ENCODE measurements around the gene GAL3ST2.
"Not testable (repeated sequence)": the region's sequence is repeated elsewhere in the genome, so short reads cannot be mapped to it uniquely, and the experiment has no call there.

GAL3ST2 gene

DNA sequence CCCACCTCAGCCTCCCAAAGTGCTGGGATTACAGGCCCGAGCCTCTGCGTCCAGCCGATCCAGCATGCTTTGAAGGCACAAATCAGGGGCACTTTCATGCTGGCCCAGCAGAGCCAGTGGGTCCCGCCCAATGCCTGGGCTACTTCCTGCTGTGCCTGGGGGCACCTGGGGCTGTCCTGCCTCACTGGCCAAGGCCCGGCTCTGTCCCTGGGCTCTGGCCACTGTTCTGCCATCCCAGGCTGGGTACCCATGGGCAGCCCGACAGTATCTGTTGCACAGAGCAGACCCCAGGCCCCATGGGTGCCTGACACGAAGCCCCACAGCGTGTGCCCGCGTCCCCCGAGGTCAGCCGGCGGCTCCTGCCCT is 6.8 kb upstream of the GAL3ST2 start:
- no peak for DNase-seq

DNA sequence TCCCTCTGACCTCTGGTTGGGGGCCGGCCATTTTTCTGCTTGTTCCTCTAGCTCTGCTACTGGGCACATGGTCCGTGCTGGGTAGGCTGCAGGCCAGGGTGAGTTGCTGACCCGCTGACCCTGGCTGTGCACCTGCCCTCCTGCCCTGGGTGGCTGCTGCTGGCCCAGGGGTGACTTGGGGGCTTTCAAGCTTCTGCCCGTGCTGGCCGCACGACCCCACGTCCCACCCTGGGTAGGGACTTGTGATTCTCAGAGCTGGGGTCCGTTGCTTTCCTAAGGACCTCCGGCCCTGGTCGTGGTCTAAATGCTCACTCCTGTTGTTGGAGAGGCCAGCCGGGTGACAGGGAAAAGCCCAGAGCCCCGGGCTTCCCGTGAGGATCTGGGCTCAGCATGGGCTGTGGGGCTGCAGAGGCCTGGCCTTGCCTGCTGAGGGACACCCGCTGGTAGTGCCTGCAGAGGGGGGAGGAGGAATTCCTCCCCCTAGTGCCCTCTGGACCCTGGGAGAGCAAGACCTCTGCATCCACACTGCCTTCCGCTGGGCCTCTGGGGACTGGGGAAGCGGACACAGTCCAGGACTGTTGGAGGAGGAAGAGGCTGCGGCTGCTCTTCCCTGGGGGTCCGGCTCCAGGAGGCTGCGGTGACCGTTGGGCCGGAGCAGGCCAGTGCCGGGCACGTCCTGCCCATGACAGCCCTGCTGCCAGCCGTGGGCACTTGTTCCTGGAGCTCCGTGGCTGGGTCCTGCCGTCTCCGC is 6.3 kb upstream of the GAL3ST2 start:
- DNase-seq = no peak

DNA sequence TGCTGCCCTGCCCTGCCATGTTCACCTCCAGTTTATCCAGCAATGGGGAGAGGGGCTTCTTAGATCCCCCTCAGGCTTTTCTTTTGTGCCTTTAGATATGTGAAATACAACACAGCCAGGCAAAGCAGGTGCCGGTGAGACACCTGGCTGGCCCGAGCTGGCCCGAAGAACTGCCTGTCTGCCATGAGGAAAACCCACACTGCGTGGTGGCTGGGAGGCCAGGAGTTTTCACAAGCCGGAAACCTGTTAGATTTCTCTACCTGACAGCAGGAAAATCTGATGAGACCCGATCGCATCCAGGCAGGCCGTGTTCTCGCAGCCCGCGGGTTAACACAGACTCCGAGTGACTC is 5.7 kb upstream of the GAL3ST2 start:
- no peak for DNase-seq

DNA sequence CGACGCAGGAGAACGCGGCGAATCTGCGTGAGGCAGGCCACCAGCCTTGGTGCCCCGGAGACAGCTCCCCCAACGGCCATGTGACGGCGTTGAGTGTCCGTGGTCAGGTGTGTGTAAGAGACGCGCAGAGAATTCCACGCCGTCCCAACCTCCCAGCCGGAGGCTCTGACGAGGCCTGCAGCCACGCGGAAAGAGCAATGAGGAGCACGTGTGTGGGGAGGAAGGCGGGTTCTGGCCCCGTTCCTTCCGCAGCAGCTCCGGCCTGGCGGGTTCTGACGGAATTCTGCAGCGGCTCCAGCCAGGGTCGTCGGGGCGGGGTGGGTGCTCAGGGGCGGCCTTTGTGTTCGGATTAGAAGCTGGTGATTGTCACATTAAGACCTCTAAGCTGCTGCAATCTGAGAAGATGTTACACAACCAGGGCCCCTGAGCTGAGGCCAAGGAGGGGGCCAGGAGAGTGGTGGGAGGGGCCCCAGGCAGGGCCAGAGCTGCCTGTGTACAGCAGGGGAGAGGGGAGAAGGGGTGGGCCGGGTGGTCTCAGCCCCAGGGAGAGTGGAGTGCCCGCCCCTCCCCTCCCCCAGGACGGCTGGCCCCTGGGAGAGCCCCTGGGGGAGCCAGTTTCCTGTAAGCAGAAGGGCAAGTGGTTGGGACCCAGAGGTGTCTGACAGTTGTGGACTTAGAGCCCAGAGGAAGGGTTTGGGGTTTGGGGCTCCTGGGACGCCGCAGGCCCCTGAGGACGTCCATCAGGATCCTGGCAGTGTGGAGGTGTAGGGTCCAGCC is 5.1 kb upstream of the GAL3ST2 start:
- DNase-seq = no peak

DNA sequence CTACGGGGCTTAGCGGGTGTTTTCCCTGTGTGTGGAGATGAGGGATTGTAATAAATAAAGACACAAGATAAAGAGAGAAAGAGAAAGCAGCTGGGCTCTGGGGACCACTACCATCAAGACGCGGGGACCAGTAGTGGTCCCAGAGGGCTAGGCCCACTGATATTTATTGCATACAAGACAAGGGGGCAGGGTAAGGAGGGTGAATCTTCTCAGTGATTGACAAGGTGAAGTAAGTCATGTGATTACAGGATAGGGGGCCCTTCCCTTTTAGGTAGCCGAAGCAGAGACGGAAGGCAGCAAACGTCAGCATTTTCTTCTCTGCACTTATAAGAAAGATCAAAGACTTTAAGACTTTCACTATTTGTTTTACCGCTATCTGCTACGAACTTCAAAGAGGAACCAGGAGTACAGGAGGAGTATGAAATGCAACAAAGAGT is 4.5 kb upstream of the GAL3ST2 start:
- no peak for DNase-seq

DNA sequence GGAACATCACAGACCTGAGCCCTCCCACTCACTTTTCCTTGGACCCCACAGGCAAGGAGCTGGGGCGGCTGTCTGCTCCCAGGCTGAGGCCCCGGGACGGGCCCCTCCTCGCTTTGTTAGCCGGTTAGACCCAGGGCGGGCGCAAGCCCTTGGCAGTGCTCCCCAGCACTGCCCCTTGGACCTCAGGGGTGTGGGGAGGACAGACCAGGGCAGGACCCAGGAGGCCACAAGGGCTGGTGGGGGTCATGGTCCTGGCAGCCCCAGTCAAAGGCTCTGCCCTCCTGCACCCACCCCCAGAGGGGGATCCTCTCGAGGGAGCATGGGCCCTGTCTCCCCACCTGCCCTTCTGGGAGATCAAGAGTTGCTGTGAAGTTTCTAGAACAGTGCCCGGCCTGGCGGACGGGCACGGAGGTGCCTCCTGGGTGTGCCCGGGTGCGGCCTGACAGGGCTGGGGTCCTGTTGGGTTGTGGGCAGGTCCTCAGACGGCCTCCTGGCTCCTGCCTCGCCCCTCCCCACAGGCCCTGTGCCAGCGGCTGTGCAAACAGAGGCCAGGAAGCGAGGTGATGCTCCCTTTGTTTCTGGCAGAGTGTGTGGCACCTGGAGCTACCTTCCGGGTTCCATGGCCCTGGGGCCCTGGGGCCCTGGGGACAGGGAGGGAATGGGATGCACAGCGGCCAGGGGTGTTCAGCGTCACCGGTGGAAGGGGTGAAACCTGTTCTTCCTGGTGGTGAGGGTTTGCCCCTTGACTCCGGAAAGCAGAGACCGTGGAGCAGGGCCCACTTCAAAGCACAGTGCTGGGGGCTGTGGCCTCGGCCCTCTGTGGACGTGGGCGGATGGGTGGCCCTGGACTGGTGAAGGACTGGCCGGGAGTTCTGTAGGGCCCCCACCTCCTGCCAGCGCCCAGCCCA is 2.9 kb upstream of the GAL3ST2 start:
- DNase-seq = no peak

DNA sequence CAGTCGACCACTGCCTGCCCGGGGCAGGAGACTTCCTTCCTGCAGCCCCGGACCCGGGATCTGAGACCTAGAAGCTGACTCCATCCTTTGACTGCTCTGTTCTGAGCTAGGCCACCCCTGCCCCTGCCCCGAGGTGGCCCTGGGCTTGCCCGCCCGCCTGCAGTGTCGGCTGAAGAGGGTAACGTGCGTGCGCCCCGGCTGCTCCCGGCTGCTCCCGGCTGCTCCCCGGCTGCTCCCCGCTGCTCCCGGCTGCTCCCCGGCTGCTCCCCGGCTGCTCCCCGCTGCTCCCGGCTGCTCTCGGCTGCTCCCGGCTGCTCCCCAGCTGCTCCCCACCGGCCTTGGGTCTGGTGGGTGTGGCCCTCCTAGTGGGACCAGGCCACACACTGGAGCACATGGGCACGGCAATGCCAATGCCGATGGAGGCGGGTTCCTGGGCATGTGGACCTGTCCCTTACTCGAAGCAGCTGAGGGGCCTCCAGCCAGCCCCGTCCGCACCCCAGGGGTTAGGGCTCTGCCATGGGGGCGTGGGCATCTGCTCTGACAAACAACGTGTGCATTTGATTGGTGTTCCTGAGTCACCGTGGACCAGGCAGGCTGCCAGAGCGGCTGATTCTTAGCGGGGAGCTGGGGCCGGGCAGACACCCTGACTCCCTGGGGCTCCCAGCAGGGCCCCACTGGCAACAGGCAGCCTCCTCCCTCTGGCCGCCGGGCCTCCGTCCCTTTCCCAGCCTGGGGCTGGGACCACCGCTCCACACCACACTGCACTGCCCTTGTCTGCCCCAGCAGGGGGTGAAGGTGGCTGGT is 2.0 kb upstream of the GAL3ST2 start:
- DNase-seq = no peak

DNA sequence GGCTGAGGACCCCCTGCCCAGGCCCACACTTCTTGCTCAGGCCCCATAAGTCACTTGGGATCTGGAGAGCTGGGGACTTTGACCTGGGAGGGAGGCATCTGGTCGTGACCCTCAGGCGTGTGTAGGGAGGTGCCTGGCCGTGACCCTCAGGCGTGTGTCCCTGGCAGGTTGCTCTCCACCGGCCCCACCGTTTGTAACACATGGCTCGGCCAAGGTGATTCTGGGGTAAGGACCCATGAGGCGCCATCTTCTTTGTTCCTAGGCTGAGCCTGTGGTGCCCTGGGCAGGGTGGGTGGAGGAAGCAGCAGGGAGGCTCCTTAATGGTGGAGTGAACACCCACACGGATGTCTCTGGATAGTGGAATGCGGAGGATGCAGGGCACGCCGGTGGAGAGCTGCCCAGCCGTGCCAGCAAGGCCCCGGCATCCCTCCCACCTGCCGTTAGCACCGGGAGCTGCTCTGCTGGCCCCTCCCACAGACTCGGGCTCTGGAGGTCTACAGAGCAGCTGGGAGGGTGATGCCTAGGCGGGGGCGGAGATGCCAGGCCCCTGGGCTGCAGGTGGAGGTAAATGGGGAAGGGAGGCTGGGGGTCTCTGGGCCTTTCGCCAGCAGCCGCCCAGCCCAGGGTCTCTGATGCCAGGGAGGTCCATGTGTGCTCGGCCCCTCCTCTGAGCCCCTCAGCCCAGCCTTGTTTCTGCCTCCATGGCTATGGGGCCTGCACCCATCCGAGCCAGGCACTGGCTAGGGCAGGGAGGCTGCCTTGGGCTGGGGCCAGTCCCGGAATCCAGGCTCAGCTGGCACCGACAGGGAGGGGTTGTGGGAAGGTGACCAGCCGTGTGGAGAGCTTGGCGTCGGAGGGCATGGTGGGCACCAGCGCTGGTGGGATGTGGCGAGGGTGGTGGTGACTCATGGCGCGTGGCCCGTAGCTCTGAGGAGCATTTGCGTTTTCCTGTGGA is 1.1 kb upstream of the GAL3ST2 start:
- no peak for DNase-seq

DNA sequence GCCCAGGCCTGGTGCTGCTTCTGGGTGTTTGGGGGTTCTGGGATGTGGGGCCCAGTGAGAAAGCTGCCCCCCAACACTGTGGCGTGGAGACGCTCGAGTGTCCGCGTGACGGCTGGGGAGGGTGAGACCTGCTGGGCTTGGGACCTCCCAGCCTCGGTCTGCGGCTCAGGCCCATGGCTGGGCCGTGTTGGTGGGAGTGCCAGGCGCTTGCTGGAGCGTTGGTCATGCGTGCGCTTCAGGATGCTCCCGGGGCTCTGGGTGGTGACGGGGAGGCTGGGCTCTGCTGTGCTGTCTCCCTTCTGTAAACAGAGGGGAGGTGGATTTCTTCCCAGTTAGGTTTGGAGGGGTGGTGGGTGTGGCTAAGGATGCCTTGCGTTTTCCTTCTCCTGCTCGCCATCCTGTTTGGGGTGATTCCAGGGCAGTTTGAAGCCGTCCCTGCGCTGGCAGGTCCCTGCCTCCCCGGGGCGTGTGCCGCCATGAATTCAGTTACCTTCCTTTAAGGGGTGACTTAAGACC is 606 bp downstream of the GAL3ST2 start:
- no peak for DNase-seq

DNA sequence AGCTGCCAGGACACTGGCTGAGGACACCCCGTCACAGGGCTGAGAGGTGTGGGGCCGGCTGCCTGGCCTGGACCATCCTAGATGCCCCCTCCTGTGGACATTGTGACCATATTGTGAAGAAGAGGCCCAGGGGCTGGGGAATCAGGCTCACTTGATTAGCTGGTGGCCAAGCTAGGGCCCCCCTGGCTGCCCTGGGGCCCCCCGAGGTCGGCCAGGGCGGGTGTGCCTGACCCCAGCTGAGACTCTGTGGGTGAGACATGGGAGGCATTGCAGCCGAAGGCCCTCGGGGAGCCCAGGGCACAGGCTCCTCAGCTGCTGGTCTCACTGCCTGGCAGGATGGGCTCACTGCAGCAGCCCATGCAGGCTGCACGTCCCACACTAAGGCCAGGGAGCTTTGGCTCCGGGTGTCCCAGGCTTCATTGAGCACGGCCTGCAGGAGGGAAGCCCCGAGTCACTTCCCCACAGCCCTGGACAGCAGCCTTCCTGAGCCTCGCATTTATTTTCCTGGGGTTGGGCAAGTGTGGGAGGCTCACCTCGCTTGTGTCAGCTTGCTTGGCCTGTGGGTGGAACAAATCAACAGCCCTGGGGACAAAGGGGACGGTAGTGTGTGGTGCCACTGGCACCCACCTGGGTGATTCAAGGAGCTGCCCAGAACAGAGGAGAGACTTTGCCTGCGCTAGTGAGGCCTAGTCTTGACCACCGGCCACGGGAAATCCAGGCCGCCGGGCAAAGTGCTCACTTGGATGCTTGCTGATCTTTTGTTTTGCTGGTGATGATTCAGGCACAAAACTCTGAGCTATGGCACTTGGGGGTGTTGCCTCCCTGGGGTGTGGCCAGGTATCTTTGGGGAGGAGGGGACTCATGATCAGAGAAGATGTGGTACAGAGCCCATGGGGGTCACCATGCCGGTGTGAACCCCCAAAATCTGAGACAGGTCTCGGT is 1.3 kb downstream of the GAL3ST2 start:
- no peak for DNase-seq

DNA sequence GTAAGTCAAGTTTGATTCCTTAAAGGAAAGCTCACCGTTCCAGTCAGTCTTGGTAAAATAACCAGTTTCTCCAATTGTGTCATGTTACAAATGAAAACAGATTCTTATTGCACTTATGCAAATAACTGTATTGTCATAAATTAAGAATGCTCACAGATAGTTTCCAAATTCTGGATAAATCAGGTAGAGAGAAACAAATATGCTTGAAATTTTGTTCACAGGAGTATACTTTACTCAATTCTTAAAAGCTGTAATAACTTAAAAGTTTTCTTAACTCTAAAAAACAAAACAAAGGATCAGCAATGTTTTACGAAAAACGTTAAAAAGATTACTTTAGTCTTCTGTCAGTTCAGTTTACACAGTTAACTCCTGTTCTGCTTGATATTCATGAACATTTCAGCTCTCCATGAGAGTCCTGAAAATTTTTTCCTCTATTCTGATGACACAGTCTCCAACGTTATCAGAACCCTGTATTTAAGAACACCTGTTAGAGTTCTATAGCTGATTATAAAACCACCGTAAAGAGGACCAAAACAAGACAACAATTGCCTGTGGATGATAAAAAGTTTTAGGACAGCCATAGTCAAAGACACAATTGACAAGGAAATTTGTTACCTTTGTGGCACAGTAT is 4.4 kb downstream of the GAL3ST2 start:
- no peak for DNase-seq

DNA sequence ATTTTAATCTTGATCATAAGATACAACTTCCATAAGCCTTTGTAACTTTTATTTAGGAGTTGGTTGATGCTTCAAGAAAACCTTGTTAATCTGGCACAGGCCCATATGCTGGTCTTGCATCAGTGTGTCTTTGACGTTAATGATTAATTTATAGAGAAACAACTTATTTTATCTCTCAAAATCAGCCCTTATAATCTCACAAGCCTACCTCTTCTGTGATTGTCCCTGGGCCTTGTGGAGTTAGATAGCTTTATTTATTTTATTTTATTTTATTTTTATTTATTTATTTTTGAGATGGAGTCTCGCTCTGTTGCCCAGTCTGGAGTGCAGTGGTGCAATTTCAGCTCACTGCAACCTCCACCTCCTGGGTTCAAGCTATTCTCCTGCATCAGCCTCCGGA is 5.4 kb downstream of the GAL3ST2 start:
- not testable (repeated sequence) for DNase-seq

DNA sequence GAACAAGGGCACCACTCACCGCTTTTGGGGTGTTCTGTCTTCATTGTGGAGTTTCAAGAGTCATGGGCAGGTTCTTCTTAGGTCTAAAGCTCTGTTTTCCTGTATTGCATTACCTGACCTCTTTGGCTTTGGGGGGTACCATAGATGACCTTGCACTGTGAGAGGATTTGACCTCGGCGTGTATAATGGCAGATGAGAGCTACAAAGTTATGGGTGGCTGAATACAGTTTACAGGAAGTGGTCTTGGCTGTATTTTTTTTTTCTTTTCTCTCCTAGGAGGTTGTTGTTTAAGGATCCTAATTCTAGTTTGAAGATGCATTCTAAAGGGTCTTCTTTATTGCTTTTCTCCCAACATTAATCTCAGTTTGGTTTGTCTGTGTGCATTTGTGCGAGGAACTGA is 11.5 kb downstream of the GAL3ST2 start:
- DNase-seq = no peak

DNA sequence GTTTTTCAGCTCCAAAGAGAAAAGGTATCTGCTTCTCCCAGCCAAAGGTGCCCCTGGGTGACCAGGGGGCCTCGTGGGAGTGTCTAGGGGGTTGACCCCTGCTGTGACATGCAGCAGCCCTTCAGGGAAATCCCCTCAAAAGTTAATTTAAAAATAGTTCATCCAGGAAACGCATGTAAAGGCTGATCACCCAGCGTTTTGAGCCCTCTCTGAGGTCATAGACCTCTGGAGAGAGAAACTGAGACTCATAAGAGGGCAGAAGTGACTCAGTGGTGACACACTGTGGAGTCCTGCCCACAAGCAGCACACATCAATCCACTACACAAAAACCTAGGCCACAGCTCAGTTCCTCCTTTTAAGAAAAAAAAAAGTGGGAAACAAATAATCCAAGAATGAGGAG is 11.9 kb downstream of the GAL3ST2 start:
- DNase-seq = no peak

DNA sequence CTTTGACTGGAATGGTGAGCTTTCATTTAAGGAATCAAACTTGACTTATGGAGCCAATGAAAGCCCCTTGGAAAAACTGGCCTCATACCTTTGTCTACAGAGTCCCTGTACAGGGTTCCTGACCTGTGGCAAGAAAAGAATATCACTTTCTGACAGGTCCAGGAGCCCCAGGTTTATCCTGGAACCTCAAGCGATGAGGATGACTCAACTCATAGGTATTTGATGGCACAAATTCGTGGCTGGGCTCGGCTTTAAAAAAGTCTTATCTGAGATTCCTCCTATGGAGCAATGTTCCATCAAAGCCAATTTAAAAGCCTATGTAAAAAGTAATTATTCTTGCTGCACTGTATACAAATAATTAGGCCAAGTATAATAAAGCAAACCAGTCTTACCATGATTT is 14.8 kb downstream of the GAL3ST2 start:
- not testable (repeated sequence) for DNase-seq

DNA sequence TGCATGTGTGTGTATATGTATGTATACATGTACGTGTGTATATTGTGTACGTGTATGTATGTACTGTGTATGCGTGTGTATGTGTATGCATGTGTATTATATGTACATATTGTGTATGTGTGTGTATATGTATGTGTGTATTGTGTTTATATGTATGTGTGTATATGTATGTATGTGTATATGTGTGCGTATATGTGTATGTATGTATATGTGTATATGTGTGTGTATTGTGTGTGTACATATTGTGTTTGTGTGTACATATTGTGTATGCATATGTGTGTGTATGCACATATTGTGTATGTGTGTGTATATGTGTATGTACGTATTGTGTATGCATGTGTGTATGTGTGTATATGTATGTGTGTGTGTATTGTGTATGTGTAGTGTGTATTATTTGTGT is 16.8 kb downstream of the GAL3ST2 start:
- no peak for DNase-seq

DNA sequence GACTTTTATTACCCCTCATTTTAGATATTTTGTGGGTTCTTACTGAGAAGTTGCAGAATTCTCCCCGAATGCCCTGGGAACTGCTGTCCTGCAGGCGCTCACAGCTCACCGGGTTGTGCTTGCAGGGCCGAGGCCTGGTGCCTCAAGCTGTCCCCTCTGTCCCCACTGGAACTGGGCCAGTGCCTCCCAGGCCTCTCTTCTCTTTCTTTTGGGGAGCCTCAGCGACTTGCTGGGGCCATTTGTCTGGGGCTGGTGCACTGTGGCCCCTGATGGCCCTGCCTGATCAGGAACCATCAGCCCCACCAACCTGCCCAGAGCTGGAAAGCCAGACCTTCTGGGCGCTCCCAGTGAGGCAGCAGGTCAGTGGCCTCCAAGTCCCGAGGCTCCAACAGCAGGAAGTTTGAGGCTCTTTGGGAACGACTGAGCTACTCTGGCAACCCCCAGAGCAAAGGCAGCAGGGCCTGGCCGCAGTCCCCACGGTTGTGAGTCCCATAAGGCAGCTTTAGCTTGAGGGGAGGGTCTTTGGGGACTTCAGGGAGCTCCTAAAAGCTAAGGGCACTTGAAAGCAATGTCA is 17.7 kb downstream of the GAL3ST2 start:
- DNase-seq = no peak

DNA sequence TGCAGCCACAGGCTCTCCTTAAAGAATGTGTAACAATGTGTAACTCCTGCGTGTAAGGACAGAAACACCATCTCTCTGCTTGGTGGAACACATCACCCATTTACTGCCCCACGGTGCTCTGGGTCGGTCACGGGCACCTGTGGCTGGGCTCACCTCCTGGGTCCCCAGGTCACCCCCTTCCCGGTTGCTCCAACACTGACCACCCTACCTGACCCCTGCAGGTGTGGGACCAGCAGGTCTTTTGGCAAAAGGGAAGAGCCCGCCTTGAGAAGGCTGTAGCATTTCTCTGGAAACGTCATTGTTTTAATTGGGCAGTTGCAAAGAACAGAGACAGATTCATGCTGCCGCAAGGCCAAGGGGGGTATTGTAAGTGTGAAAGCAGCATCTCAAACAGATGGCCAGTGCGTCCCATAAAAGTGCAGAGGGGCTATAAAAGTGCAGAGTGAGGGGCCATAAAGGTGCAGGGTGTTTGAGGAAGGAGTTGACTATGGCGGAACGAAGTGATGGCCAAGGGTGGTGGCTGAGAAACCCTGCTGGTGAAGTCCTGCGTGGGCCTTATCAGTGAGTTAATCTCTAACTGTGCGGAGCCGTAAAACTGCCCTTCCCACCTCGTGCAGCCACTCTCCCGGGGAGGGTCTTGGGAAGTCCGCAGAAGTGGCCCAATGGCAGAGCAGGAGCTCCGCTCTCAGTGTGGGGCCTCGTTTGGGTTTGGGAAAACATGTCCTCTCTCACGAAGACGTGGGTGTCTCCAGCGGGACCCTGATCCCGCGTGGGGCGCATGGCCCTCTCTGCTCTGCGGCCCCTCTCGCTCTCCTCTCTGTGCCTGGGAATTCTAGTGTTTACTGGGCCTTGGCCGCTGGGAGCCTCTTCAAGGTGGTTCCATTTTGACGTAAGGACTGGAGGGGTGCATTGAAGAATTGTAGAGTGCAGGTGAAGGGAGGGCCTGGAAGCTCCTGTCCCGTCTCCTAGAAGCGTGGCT is 18.7 kb downstream of the GAL3ST2 start:
- DNase-seq = no peak

Measured in NCI-H446 treated with DMSO at 0.1 percent for 48 hours (cell line).